Endothelial cell of umbilical vein (primary cell): ENCODE data around the gene GSG1L. TPM values are rescaled to one million over a fixed set of nuclear protein-coding genes. Genes with fewer than 3 reads are reported as not detected.

Experiments
- BruUV-seq: library from RNA; stranded (reverse); fragments of 400-500 nt; replicated peaks from 2 replicates; lab custom pipeline; 2021; lab: Mats Ljungman, UMichigan
- CTCF ChIA-PET: fragments of 300-600, 350-600 bp; sonication (Branson Sonifier 250); formaldehyde crosslinking; loops from one replicate; lab custom pipeline; 2021; ENCODE audit warnings: antibody characterized with exemption, inconsistent platforms; lab: Charles Lee
- POLR2A ChIA-PET: fragments of 300-600, 350-600 bp; sonication (Branson Sonifier 250); formaldehyde crosslinking; loops from one replicate; lab custom pipeline; 2021; ENCODE audit warnings: antibody characterized with exemption, inconsistent platforms; lab: Charles Lee
- DNase-seq: peaks from one replicate; pipeline ENCODE4 v3.0.0-alpha.2; 2011; ENCODE audit warnings: low read depth, low spot score
- FAIRE-seq: peaks from 2 replicates; lab custom pipeline; 2011; peaks lifted over from hg19 to GRCh38; lab: Jason Lieb, UNC
- H2AFZ ChIP-seq: 2 replicates; pipeline ENCODE4 v1.6.0; 2012; ENCODE audit warnings: low read depth, low read length, control low read depth, inconsistent platforms
- H3K27ac ChIP-seq: 2 replicates; pipeline ENCODE4 v1.5.1; 2011; ENCODE audit warnings: low read depth, mild to moderate bottlenecking, control low read depth, low read length, moderate library complexity; ENCODE audit not compliant: insufficient read depth
- H3K27me3 ChIP-seq, 2 experiments: 2 replicates each; pipeline versions ENCODE4 v1.6.0 to v1.6.1; 2011; ENCODE audit warnings: low read length in 2 of 2, mixed read lengths in 1 of 2; ENCODE audit not compliant: control insufficient read depth in 2 of 2, insufficient read depth in 2 of 2
- H3K36me3 ChIP-seq, 2 experiments: 2 replicates in 1 of 2; 3 replicates in 1 of 2; pipeline ENCODE4 v1.5.1; 2011; ENCODE audit warnings: low read length in 2 of 2, mild to moderate bottlenecking in 1 of 2, moderate library complexity in 1 of 2; ENCODE audit not compliant: control insufficient read depth in 2 of 2, insufficient read depth in 2 of 2; ENCODE audit errors: extremely low read depth in 1 of 2
- H3K4me1 ChIP-seq: 3 replicates; pipeline ENCODE4 v1.5.1; 2011; ENCODE audit warnings: mild to moderate bottlenecking, low read length; ENCODE audit not compliant: control insufficient read depth, insufficient read depth; ENCODE audit errors: extremely low read depth
- H3K4me2 ChIP-seq: 2 replicates; pipeline ENCODE4 v1.6.1; 2011; ENCODE audit warnings: low read length, control low read depth, mixed read lengths; ENCODE audit not compliant: insufficient read depth
- H3K4me3 ChIP-seq, 3 experiments: fragments of 200-600 bp in 1 of 3; sonication (generic), shearing (Covaris generic) in 1 of 3; replicated peaks in 1 of 3; 2 replicates each; pipeline ENCODE4 v1.5.1; 2011 to 2016; ENCODE audit warnings: control low read depth in 3 of 3, low read length in 3 of 3, mild to moderate bottlenecking in 2 of 3, inconsistent platforms in 1 of 3, low read depth in 1 of 3, moderate library complexity in 1 of 3; ENCODE audit not compliant: insufficient read depth in 1 of 3
- H3K79me2 ChIP-seq: 2 replicates; pipeline ENCODE4 v1.6.0; 2012; ENCODE audit warnings: low read length, inconsistent platforms; ENCODE audit not compliant: control insufficient read depth, insufficient read depth
- H3K9ac ChIP-seq: replicated peaks from 2 replicates; pipeline ENCODE3; 2011; ENCODE audit warnings: low read length, control low read depth; ENCODE audit not compliant: insufficient read depth; ENCODE audit errors: extremely low read depth
- H3K9me1 ChIP-seq: replicated peaks from 3 replicates; pipeline ENCODE4 v1.6.0; 2011; ENCODE audit warnings: mild to moderate bottlenecking, low read length; ENCODE audit not compliant: control insufficient read depth, insufficient read depth; ENCODE audit errors: extremely low read depth
- H3K9me3 ChIP-seq: replicated peaks from 2 replicates; pipeline ENCODE4 v1.5.1; 2012; ENCODE audit warnings: low read length, inconsistent platforms; ENCODE audit not compliant: control insufficient read depth, insufficient read depth
- H4K20me1 ChIP-seq: replicated peaks from 2 replicates; pipeline ENCODE3; 2011; ENCODE audit warnings: mild to moderate bottlenecking, low read length; ENCODE audit not compliant: control insufficient read depth, insufficient read depth; ENCODE audit errors: extremely low read depth
- EZH2 ChIP-seq: IDR thresholded peaks from 2 replicates; pipeline ENCODE4 v1.6.1; 2012; ENCODE audit warnings: borderline replicate concordance, low read depth, mild to moderate bottlenecking, moderate library complexity, low read length, inconsistent platforms; ENCODE audit not compliant: severe bottlenecking
- FOS ChIP-seq: IDR thresholded peaks from 2 replicates; pipeline ENCODE4 v1.6.1; 2011; ENCODE audit warnings: mild to moderate bottlenecking, low read length, moderate library complexity, borderline replicate concordance; ENCODE audit not compliant: insufficient read depth
- GATA2 ChIP-seq: IDR thresholded peaks from 2 replicates; pipeline ENCODE4 v1.7.0; 2011; ENCODE audit warnings: low read depth, mild to moderate bottlenecking, moderate library complexity, mixed read lengths, low read length; ENCODE audit not compliant: insufficient read length, insufficient read depth
- JUN ChIP-seq: IDR thresholded peaks from 2 replicates; pipeline ENCODE4 v1.6.1; 2011; ENCODE audit warnings: borderline replicate concordance, low read depth; ENCODE audit not compliant: insufficient read length, insufficient read depth
- MAX ChIP-seq: IDR thresholded peaks from 2 replicates; pipeline ENCODE4 v1.6.1; 2011; ENCODE audit not compliant: insufficient read depth, insufficient read length
- MYC ChIP-seq: IDR thresholded peaks from one replicate; pipeline ENCODE4 v1.6.1; 2011; ENCODE audit warnings: mild to moderate bottlenecking, low read depth, low read length
- POLR2A ChIP-seq: IDR thresholded peaks from 2 replicates; pipeline ENCODE4 v1.6.1; 2012; ENCODE audit warnings: low read depth, mild to moderate bottlenecking, control low read depth, low read length
- POLR2AphosphoS5 ChIP-seq: IDR thresholded peaks from 2 replicates; pipeline ENCODE4 v1.6.1; 2012; ENCODE audit warnings: low read depth, mild to moderate bottlenecking, control low read depth, low read length, moderate library complexity; ENCODE audit not compliant: insufficient read depth
- dilution Hi-C: fragments of 300-500 bp; cut with MboI; formaldehyde crosslinking; loops from one replicate; pipeline ENCODE4 v1.15.0; 2019; ENCODE audit warnings: low sequenced_read_pairs; ENCODE audit not compliant: extremely low pct_ligation_motif_present
- intact Hi-C: fragments of 100-400 bp; cut with micrococcal nuclease; formaldehyde crosslinking; loops from one replicate; pipeline ENCODE4 v1.10.0; 2022
- polyA plus RNA-seq, 4 experiments: library from polyadenylated mRNA; depleted of rRNA in 3 of 4; stranded (reverse) in 3 of 4; unstranded in 1 of 4; fragments of >200 nt; gene quantifications; 2 replicates each; pipeline versions ENCODE4 v1.2.1 to v1.2.3, GENCODE V29; 2011 to 2012; ENCODE audit warnings: missing spikeins in 1 of 4
- total RNA-seq: library from RNA; stranded (reverse); gene quantifications from 2 replicates; pipeline ENCODE4 v1.2.3, GENCODE V29; 2021
- TF ChIP-seq, protein P1 (sequence below), 2 donors: IDR thresholded peaks; 1 replicate in 1 of 2; 2 replicates in 1 of 2; pipeline ENCODE4 v1.5.1; 2011; ENCODE audit warnings: low read length in 2 of 2, mild to moderate bottlenecking in 2 of 2, moderate library complexity in 2 of 2, control low read depth in 1 of 2, inconsistent platforms in 1 of 2, low read depth in 1 of 2; ENCODE audit not compliant: insufficient read depth in 1 of 2; ENCODE audit errors: extremely low read depth in 1 of 2

GSG1L gene
- total and polyA plus RNA-seq, 2 donors (not counting 3 experiments of a cell fraction or from before 2014, with no cell fraction given), result 0.06 TPM; not detected in 1

GRCh38 chr16:27921134-27921533 is 142.4 kb downstream of the GSG1L start:
- H3K9me3 ChIP-seq, result no peaks in the 10 kb centered on the region
- CTCF ChIA-PET, result no interaction called here
- H3K27me3 ChIP-seq, result no peaks in the 10 kb centered on the region
- POLR2A ChIA-PET, result no interaction called here
- no peaks in the 10 kb centered on the region for H3K9me1 ChIP-seq
- H3K79me2 ChIP-seq, result no peaks in the 10 kb centered on the region
- H4K20me1 ChIP-seq, result no peaks in the 10 kb centered on the region
- no peak overlapping the region for H2AFZ ChIP-seq
- no peak for DNase-seq
- no peaks in the 10 kb centered on the region for H3K36me3 ChIP-seq
- H3K27ac ChIP-seq, result no peak overlapping the region
- no peak overlapping the region for H3K4me2 ChIP-seq
- dilution Hi-C loops (no loop called here), intact Hi-C loops (no loop called here)
- FAIRE-seq, result no peak
- no peak for TF ChIP-seq GATA2
- no peak for TF ChIP-seq POLR2A
- TF ChIP-seq EZH2, result no peak
- no peak for TF ChIP-seq POLR2AphosphoS5
- no peak for TF ChIP-seq MYC
- no peak for TF ChIP-seq FOS
- TF ChIP-seq, protein P1, sequence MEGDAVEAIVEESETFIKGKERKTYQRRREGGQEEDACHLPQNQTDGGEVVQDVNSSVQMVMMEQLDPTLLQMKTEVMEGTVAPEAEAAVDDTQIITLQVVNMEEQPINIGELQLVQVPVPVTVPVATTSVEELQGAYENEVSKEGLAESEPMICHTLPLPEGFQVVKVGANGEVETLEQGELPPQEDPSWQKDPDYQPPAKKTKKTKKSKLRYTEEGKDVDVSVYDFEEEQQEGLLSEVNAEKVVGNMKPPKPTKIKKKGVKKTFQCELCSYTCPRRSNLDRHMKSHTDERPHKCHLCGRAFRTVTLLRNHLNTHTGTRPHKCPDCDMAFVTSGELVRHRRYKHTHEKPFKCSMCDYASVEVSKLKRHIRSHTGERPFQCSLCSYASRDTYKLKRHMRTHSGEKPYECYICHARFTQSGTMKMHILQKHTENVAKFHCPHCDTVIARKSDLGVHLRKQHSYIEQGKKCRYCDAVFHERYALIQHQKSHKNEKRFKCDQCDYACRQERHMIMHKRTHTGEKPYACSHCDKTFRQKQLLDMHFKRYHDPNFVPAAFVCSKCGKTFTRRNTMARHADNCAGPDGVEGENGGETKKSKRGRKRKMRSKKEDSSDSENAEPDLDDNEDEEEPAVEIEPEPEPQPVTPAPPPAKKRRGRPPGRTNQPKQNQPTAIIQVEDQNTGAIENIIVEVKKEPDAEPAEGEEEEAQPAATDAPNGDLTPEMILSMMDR (IDR thresholded peaks at IDR 0.05; ENCODE audit: extremely low read depth in 1 of 2, insufficient read depth in 1 of 2, low read depth in 1 of 2, low read length in 2 of 2), result no peak
- TF ChIP-seq JUN, result no peak
- no peak for TF ChIP-seq MAX
- H3K9ac ChIP-seq, result no peak overlapping the region
- H3K4me3 ChIP-seq, result no peak overlapping the region
- no peaks in the 10 kb centered on the region for H3K4me1 ChIP-seq
- no TSS peak for BruUV-seq
